Mesendoderm (in vitro differentiated cells): ENCODE data around the gene NPY4R.
"Not testable (repeated sequence)": the region's sequence is repeated elsewhere in the genome, so short reads cannot be mapped to it uniquely, and the experiment has no call there.

Source experiments
- DNase-seq: peaks from one replicate; pipeline ENCODE4 v3.0.0; 2013
- H2AK5ac ChIP-seq: 2 replicates; pipeline ENCODE4 v1.6.1; 2013; ENCODE audit warnings: low read length, inconsistent platforms
- H2BK120ac ChIP-seq: 2 replicates; pipeline ENCODE4 v1.6.1; 2013; ENCODE audit warnings: low read depth, mild to moderate bottlenecking, low read length, moderate library complexity, mixed read lengths
- H2BK15ac ChIP-seq: replicated peaks from 2 replicates; pipeline ENCODE4 v1.6.1; 2013; ENCODE audit warnings: low read depth, mild to moderate bottlenecking, moderate library complexity
- H2BK5ac ChIP-seq: 2 replicates; pipeline ENCODE4 v1.6.1; 2013; ENCODE audit warnings: low read length, inconsistent platforms
- H3K18ac ChIP-seq: 2 replicates; pipeline ENCODE4 v1.6.1; 2013; ENCODE audit warnings: mild to moderate bottlenecking, low read length, mixed read lengths
- H3K23ac ChIP-seq: one replicate; pipeline ENCODE4 v1.6.1; 2013; ENCODE audit warnings: low read length
- H3K27ac ChIP-seq: 2 replicates; pipeline ENCODE4 v1.5.1; 2013; ENCODE audit warnings: low read depth, mild to moderate bottlenecking, inconsistent platforms, low read length, moderate library complexity
- H3K27me3 ChIP-seq: 2 replicates; pipeline ENCODE4 v1.6.1; 2013; ENCODE audit warnings: low read length, control low read depth, mild to moderate bottlenecking, inconsistent platforms; ENCODE audit not compliant: insufficient read depth, poor library complexity
- H3K36me3 ChIP-seq: 2 replicates; pipeline ENCODE4 v1.6.1; 2013; ENCODE audit warnings: low read length, inconsistent platforms; ENCODE audit not compliant: control insufficient read depth, insufficient read depth
- H3K4ac ChIP-seq: one replicate; pipeline ENCODE4 v1.6.1; 2013; ENCODE audit warnings: low read depth, mild to moderate bottlenecking, low read length, moderate library complexity
- H3K4me1 ChIP-seq: 2 replicates; pipeline ENCODE4 v1.6.1; 2013; ENCODE audit warnings: low read depth, low read length, inconsistent platforms; ENCODE audit not compliant: control insufficient read depth
- H3K4me2 ChIP-seq: 2 replicates; pipeline ENCODE4 v1.6.1; 2013; ENCODE audit warnings: low read length
- H3K4me3 ChIP-seq: 2 replicates; pipeline ENCODE4 v1.5.1; 2013; ENCODE audit warnings: mild to moderate bottlenecking, low read length
- H3K56ac ChIP-seq: one replicate; pipeline ENCODE4 v1.6.1; 2013; ENCODE audit warnings: low read length
- H3K79me1 ChIP-seq: 2 replicates; pipeline ENCODE4 v1.6.1; 2013; ENCODE audit warnings: low read length, inconsistent platforms
- H3K79me2 ChIP-seq: 2 replicates; pipeline ENCODE4 v1.6.1; 2013; ENCODE audit warnings: mild to moderate bottlenecking, low read length; ENCODE audit not compliant: control insufficient read depth, insufficient read depth
- H3K9ac ChIP-seq: 2 replicates; pipeline ENCODE4 v1.6.1; 2013; ENCODE audit warnings: low read length, inconsistent platforms
- H4K5ac ChIP-seq: one replicate; pipeline ENCODE4 v1.6.1; 2013; ENCODE audit warnings: low read length
- H4K8ac ChIP-seq: one replicate; pipeline ENCODE4 v1.6.1; 2013; ENCODE audit warnings: low read depth, mild to moderate bottlenecking, control low read depth, low read length, moderate library complexity
- WGBS: extraction: QIAGEN DNeasy Blood & Tissue Kit; methylation state at CpG from one replicate; pipeline ENCODE4 v1.1.7; 2013; ENCODE audit warnings: low lambda C conversion rate, missing lambda C conversion rate; ENCODE audit not compliant: insufficient coverage; ENCODE audit errors: extremely low coverage; 5-methylcytosine and 5-hydroxymethylcytosine counted together

NPY4R gene

DNA sequence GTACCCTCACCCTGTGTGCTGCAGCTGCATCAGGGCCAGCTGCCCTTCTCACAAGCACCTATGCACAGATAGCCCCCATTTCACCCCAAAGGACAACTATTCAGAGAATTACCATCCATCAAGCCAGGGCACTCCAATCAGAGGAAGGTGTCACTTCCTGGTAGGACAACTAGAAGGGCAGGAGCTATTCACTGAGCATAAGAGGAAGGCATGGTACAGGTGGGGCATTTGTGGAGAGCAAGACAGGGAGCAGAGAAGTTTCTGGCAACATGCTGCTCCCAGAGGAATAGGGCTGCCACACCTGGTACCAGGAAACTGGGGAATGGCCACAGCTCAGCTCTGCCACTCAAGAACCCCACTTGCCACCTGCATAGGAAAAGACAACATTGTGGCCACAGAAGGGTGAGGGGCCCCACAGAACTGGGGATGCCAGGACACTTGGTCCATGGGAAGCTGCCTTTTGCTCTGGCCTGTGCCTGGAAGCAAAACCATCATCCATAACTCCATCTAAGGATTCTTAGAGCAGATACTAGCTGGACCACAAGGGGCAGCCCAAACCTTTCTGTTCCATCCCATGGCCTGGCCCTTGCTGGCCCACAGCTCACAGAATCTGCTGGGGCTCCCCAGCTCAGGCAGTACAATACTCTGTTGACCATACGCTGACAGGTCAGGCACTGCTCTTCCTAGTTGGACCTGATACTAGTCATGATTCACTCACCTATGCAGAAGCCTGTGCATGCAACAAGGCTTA, 25.8 kb upstream of the NPY4R start:
- H4K5ac ChIP-seq, H3K79me1 ChIP-seq, H3K23ac ChIP-seq, H3K27ac ChIP-seq, H3K4me2 ChIP-seq, DNase-seq, H3K79me2 ChIP-seq, H2AK5ac ChIP-seq, H3K27me3 ChIP-seq, H3K9ac ChIP-seq, H4K8ac ChIP-seq, H3K4me3 ChIP-seq, H3K4me1 ChIP-seq, H2BK120ac ChIP-seq, H3K36me3 ChIP-seq, H2BK5ac ChIP-seq, H3K18ac ChIP-seq, H3K4ac ChIP-seq, H3K56ac ChIP-seq, H2BK15ac ChIP-seq: not testable (repeated sequence)
- whole genome bisulfite sequencing = no CpG with 5 or more reads among the region's 1 CpG

- not testable (repeated sequence) for DNase-seq, H3K36me3 ChIP-seq, H2BK5ac ChIP-seq, H2BK120ac ChIP-seq, H3K23ac ChIP-seq, H3K27ac ChIP-seq, H3K27me3 ChIP-seq, H3K18ac ChIP-seq, H3K4me2 ChIP-seq, H3K79me1 ChIP-seq, H3K4me3 ChIP-seq, H2AK5ac ChIP-seq, H3K4me1 ChIP-seq, H2BK15ac ChIP-seq, H4K5ac ChIP-seq, H3K4ac ChIP-seq, H3K79me2 ChIP-seq, H3K9ac ChIP-seq, H3K56ac ChIP-seq, H4K8ac ChIP-seq
- no CpG with 5 or more reads among the region's 11 CpGs for WGBS
Observed at GRCh38 chr10:46490285-46490684, 24.5 kb upstream of the NPY4R start.

GRCh38 chr10:46486459-46486858, 20.7 kb upstream of the NPY4R start:
- H3K27me3 ChIP-seq, H4K5ac ChIP-seq, H3K4me2 ChIP-seq, H3K4me3 ChIP-seq, DNase-seq, H3K18ac ChIP-seq, H3K4ac ChIP-seq, H4K8ac ChIP-seq, H2BK5ac ChIP-seq, H3K36me3 ChIP-seq, H3K79me1 ChIP-seq, H3K27ac ChIP-seq, H2BK15ac ChIP-seq, H3K4me1 ChIP-seq, H3K79me2 ChIP-seq, H2AK5ac ChIP-seq, H3K56ac ChIP-seq, H3K9ac ChIP-seq, H3K23ac ChIP-seq, H2BK120ac ChIP-seq: not testable (repeated sequence)
- WGBS = no CpG with 5 or more reads among the region's 2 CpGs

GRCh38 chr10:46474746-46475320, 9.1 kb upstream of the NPY4R start:
- WGBS = no CpG with 5 or more reads among the region's 3 CpGs
- not testable (repeated sequence) for DNase-seq, H4K5ac ChIP-seq, H2BK15ac ChIP-seq, H4K8ac ChIP-seq, H2BK120ac ChIP-seq, H3K56ac ChIP-seq, H3K79me2 ChIP-seq, H3K27ac ChIP-seq, H3K4ac ChIP-seq, H3K23ac ChIP-seq, H3K27me3 ChIP-seq, H3K18ac ChIP-seq, H3K4me1 ChIP-seq, H2BK5ac ChIP-seq, H3K36me3 ChIP-seq, H3K4me2 ChIP-seq, H2AK5ac ChIP-seq, H3K79me1 ChIP-seq, H3K9ac ChIP-seq, H3K4me3 ChIP-seq

DNA sequence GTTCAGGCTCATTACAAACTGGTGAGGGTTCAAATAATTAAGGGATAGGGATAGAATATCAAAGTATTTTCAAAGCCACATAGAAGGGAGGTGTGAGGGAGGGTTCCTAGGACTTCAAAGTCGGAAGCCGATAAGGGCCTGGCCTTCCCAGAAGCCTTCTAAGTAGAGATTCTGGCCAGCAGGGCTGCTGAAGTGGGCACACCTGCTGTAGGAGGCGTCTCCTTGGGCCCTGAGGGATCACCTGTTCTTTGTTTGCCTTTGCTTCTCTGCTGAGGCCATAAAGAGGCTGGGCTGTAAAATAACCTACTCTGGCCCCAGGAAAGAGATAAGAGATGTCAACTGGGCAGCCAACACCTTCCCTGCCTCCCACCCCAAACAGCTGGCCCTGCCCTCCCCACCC, 8.0 kb upstream of the NPY4R start:
- not testable (repeated sequence) for H4K8ac ChIP-seq, H2BK120ac ChIP-seq, H3K56ac ChIP-seq, H3K4me3 ChIP-seq, H4K5ac ChIP-seq, H3K27me3 ChIP-seq, H3K79me1 ChIP-seq, H3K18ac ChIP-seq, H3K23ac ChIP-seq, H2BK15ac ChIP-seq, H3K4me1 ChIP-seq, H3K4ac ChIP-seq, H2AK5ac ChIP-seq, H3K27ac ChIP-seq, H3K79me2 ChIP-seq, H3K9ac ChIP-seq, H3K36me3 ChIP-seq, H2BK5ac ChIP-seq, H3K4me2 ChIP-seq, DNase-seq
- WGBS = no CpG with 5 or more reads among the region's 3 CpGs

DNA sequence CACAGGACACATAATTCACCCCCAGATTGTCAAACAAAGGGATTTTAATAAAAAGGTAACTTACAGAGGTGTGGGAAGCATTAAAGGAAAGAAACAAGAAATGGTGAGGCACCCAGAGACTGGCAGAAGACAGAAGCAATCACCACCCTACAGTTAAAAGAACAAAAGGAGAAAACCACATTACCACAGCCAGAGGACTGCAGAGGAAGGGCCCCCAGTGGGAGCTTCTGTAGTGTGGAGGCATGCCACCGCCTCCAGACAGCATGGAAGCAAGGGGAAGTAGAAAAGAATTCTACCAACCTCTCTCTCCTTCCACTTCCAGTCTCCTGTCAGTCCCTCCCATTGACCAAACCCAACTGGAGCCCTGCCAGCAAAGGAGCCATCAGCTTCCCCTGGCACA, 4.4 kb upstream of the NPY4R start:
- H2BK5ac ChIP-seq, H3K4me2 ChIP-seq, H3K79me1 ChIP-seq, DNase-seq, H2BK15ac ChIP-seq, H3K4me1 ChIP-seq, H4K5ac ChIP-seq, H3K27ac ChIP-seq, H3K79me2 ChIP-seq, H3K23ac ChIP-seq, H3K56ac ChIP-seq, H3K4ac ChIP-seq, H3K18ac ChIP-seq, H3K4me3 ChIP-seq, H3K27me3 ChIP-seq, H2BK120ac ChIP-seq, H3K9ac ChIP-seq, H3K36me3 ChIP-seq, H4K8ac ChIP-seq, H2AK5ac ChIP-seq: not testable (repeated sequence)
- WGBS = no CpG with 5 or more reads among the region's 1 CpG
